Liver (tissue), 9 donors: ENCODE measurements around the gene RNF141. TPM values are rescaled to one million over a fixed set of nuclear protein-coding genes. Genes with fewer than 3 reads are reported as not detected.

Source experiments
- DNase-seq: peaks from one replicate; pipeline ENCODE4 v3.0.0-alpha.2; 2017; ENCODE audit warnings: low spot score
- H3K27ac ChIP-seq, 2 donors: one replicate each; pipeline ENCODE4 v1.7.0; 2013; ENCODE audit warnings: inconsistent platforms in 2 of 2, low read length in 2 of 2, control low read depth in 1 of 2, low read depth in 1 of 2, mild to moderate bottlenecking in 1 of 2
- H3K27me3 ChIP-seq, 4 donors: one replicate each; pipeline versions ENCODE4 v1.6.1 to v1.7.0; 2013; ENCODE audit warnings: low read length in 3 of 4, inconsistent platforms in 1 of 4, mild to moderate bottlenecking in 1 of 4, moderate library complexity in 1 of 4; ENCODE audit not compliant: control insufficient read depth in 4 of 4, insufficient read depth in 4 of 4
- H3K36me3 ChIP-seq, 4 donors: one replicate each; pipeline versions ENCODE4 v1.6.1 to v1.7.0; 2013; ENCODE audit warnings: low read length in 3 of 4, mild to moderate bottlenecking in 3 of 4, low read depth in 1 of 4, moderate library complexity in 1 of 4; ENCODE audit not compliant: control insufficient read depth in 4 of 4, insufficient read depth in 3 of 4
- H3K4me1 ChIP-seq, 4 donors: one replicate each; pipeline versions ENCODE4 v1.6.1 to v1.7.0; 2013; ENCODE audit warnings: low read length in 3 of 4, mild to moderate bottlenecking in 3 of 4, moderate library complexity in 1 of 4; ENCODE audit not compliant: control insufficient read depth in 4 of 4, insufficient read depth in 4 of 4
- H3K4me3 ChIP-seq, 3 donors: one replicate each; pipeline versions ENCODE4 v1.6.1 to v1.7.0; 2013; ENCODE audit warnings: low read length in 3 of 3, control low read depth in 1 of 3, low read depth in 1 of 3, mild to moderate bottlenecking in 1 of 3
- H3K9ac ChIP-seq, 2 donors: one replicate each; pipeline ENCODE4 v1.7.0; 2013; ENCODE audit warnings: low read length in 2 of 2, mild to moderate bottlenecking in 2 of 2, moderate library complexity in 2 of 2, control low read depth in 1 of 2, low read depth in 1 of 2
- H3K9me3 ChIP-seq, 4 donors: one replicate each; pipeline versions ENCODE4 v1.6.1 to v1.7.0; 2013; ENCODE audit warnings: low read length in 3 of 4; ENCODE audit not compliant: control insufficient read depth in 4 of 4
- ATF3 ChIP-seq: IDR thresholded peaks from 2 replicates; pipeline ENCODE4 v1.6.1; 2016; ENCODE audit warnings: antibody characterized with exemption
- EGR1 ChIP-seq, 2 donors: IDR thresholded peaks; 2 replicates each; pipeline ENCODE4 v1.6.1; 2016 to 2018; ENCODE audit warnings: antibody characterized with exemption in 2 of 2, low read depth in 2 of 2
- FOXA1 ChIP-seq: IDR thresholded peaks from 2 replicates; pipeline ENCODE4 v1.6.1; 2016; ENCODE audit warnings: antibody characterized with exemption
- FOXA2 ChIP-seq: IDR thresholded peaks from 2 replicates; pipeline ENCODE4 v1.6.1; 2016; ENCODE audit warnings: antibody characterized with exemption
- HNF4G ChIP-seq: IDR thresholded peaks from 2 replicates; pipeline ENCODE4 v1.6.1; 2016; ENCODE audit warnings: antibody characterized with exemption
- RAD21 ChIP-seq, 2 donors: IDR thresholded peaks; 2 replicates each; pipeline ENCODE4 v1.6.1; 2016; ENCODE audit warnings: antibody characterized with exemption in 2 of 2, mild to moderate bottlenecking in 2 of 2
- YY1 ChIP-seq: IDR thresholded peaks from 2 replicates; pipeline ENCODE4 v1.6.1; 2016; ENCODE audit warnings: antibody characterized with exemption, mild to moderate bottlenecking
- ZBTB33 ChIP-seq: IDR thresholded peaks from 2 replicates; pipeline ENCODE4 v1.6.1; 2016; ENCODE audit warnings: antibody characterized with exemption
- WGBS: extraction: QIAGEN DNeasy Blood & Tissue Kit; methylation state at CpG from one replicate; pipeline ENCODE4 v1.1.7; 2013; 5-methylcytosine and 5-hydroxymethylcytosine counted together
- polyA plus RNA-seq, 2 donors: library from polyadenylated mRNA; stranded (reverse) in 1 of 2; unstranded in 1 of 2; fragments of 200-250 nt in 1 of 2; fragments of >200 nt in 1 of 2; fragmentation: Nextera tagmentation in 1 of 2; extraction: Ambion mirVana in 1 of 2; gene quantifications; one replicate each; pipeline versions ENCODE4 v1.2.1 to v1.2.3, GENCODE V29; 2013 to 2015
- total RNA-seq, 2 donors: library from RNA; depleted of rRNA; stranded (reverse); fragments of >200 nt; gene quantifications; one replicate each; pipeline ENCODE4 v1.2.3, GENCODE V29; 2014
- donor health status: healthy.
- donor health status: healthy.
- donor health status: healthy.
- donor health status: healthy.
- donor health status: healthy.

The RNF141 gene
- total and polyA plus RNA-seq, 4 donors: 6.9 to 14.6 (median 13.0) TPM

GRCh38 chr11:10462746-10463300 lies 78.2 kb downstream of the RNF141 start:
- DNase-seq: no peak
- Histone ChIP-seq H3K9ac (no peak overlapping the region), H3K27ac (no peak overlapping the region), H3K9me3 (no peaks in the 10 kb centered on the region), H3K36me3 (peaks cover 0 to 8% (median 2%) of the 10 kb centered on the region in 4 donors), H3K4me1 (no peaks in the 10 kb centered on the region), H3K4me3 (no peak overlapping the region), H3K27me3 (no peaks in the 10 kb centered on the region)
- TF ChIP-seq YY1 (no peak), EGR1 (IDR thresholded peaks at IDR 0.05; ENCODE audit: low read depth in 2 of 2) (no peak), FOXA2 (no peak), RAD21 (IDR thresholded peaks at IDR 0.05) (no peak), FOXA1 (no peak), ATF3 (no peak), HNF4G (no peak), ZBTB33 (no peak)
- 89% methylated on average over 5 of the region's 5 CpGs for WGBS

Other genes with a start within 250 kb of the RNF141 start
- 10 to 100 TPM; 16.7 to 31.3 TPM for gene SBF2, start 247.0 kb downstream of the RNF141 start, total RNA-seq
- gene SBF2, start 247.0 kb downstream of the RNF141 start, polyA plus RNA-seq: 10 to 100 TPM in 1 of 2 donors, 1 to 10 TPM in 1; 7.5 to 12.7 TPM
- gene ADM, start 236.1 kb downstream of the RNF141 start, total RNA-seq: 10 to 100 TPM; 12.8 to 32.6 TPM
- gene ADM, start 236.1 kb downstream of the RNF141 start, polyA plus RNA-seq: 10 to 100 TPM in 1 of 2 donors, 1 to 10 TPM in 1; 9.7 to 33.1 TPM
- gene AMPD3, start 85.9 kb downstream of the RNF141 start, total RNA-seq: 1 to 10 TPM; 1.3 to 7.4 TPM
- under 1 TPM; 0.40 to 0.89 TPM for gene AMPD3, start 85.9 kb downstream of the RNF141 start, polyA plus RNA-seq
- 10 to 100 TPM; 22.6 to 34.1 TPM for gene LYVE1, start 27.5 kb upstream of the RNF141 start, total RNA-seq
- gene LYVE1, start 27.5 kb upstream of the RNF141 start, polyA plus RNA-seq: 10 to 100 TPM; 11.3 to 46.7 TPM
- gene IRAG1, start 152.6 kb upstream of the RNF141 start, total RNA-seq: 1 to 10 TPM; 2.3 to 4.4 TPM
- 1 to 10 TPM in 1 of 2 donors, under 1 TPM in 1; 0.29 to 1.6 TPM for gene IRAG1, start 152.6 kb upstream of the RNF141 start, polyA plus RNA-seq
- gene CTR9, start 210.1 kb upstream of the RNF141 start, total RNA-seq: 10 to 100 TPM; 26.3 to 33.4 TPM
- gene CTR9, start 210.1 kb upstream of the RNF141 start, polyA plus RNA-seq: 10 to 100 TPM; 12.5 to 13.1 TPM